ENCODE data around the gene RAB44. TPM values are rescaled to one million over a fixed set of nuclear protein-coding genes. Genes with fewer than 3 reads are reported as not detected.

The RAB44 gene
- total RNA-seq, 1 donor from 2014 or later = 0.05 TPM

DNA sequence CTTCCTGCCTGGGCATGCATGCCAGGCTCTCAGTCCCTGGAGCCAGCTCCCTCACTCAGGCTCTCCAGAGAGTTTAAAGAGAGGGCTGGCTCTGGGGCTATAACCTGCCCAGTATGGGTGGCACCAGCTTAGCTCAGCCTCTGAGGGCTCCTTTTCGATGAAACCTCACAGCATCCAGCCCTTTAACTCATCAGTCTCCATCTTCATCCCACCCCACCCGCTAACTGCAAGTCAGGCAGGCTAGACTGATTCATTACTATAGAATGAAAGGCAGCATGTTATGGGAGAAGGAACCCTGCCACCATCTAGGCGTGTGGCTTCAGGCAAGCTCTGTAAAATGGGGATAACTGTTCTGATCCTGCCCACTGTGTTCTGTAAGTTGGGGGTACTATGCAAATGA is 53.5 kb downstream of the RAB44 start:
- DNase-seq (ENCODE audit: low spot score) = no peak
- Mint-ChIP-seq H3K4me3 (no peak overlapping the region), H3K9me3 (peaks cover 19% of the 10 kb centered on the region), H3K27ac (peak overlapping the region; percentile 70), H3K4me1 (ENCODE audit: low read depth) (peaks cover 57% of the 10 kb centered on the region), H3K36me3 (ENCODE audit: low read depth) (peaks cover 8% of the 10 kb centered on the region), H3K27me3 (ENCODE audit: insufficient read depth) (no peaks in the 10 kb centered on the region)
- intact Hi-C loops (cut with micrococcal nuclease) = no loop called here

DNA sequence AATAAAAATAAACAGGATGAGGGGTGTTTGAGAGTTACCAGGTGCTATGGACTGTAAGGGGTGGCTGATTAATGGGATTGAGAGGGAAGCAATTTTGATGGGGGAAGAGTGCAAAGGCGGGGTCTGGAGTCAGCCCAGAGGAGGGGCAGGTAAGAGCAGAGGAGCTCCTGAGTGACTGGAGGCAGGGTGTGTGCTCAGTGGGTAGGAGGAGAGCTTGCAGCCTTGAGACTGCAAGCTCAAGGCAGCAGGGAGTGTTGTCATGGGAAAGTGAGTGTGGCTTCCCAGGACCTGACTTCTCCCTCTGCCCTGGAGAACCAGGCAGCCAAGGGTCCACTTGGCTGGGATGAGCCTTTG is 54.2 kb downstream of the RAB44 start:
- peaks cover 64% of the 10 kb centered on the region for H3K4me1 Mint-ChIP-seq (ENCODE audit: low read depth)
- H3K9me3 Mint-ChIP-seq = peaks cover 19% of the 10 kb centered on the region
- no peaks in the 10 kb centered on the region for H3K27me3 Mint-ChIP-seq (ENCODE audit: insufficient read depth)
- H3K36me3 Mint-ChIP-seq (ENCODE audit: low read depth) = peaks cover 8% of the 10 kb centered on the region
- no peak for DNase-seq (ENCODE audit: low spot score)
- H3K4me3 Mint-ChIP-seq = no peak overlapping the region
- peak overlapping the region; percentile 61 for H3K27ac Mint-ChIP-seq
- intact Hi-C loops (cut with micrococcal nuclease) = no loop called here

DNA sequence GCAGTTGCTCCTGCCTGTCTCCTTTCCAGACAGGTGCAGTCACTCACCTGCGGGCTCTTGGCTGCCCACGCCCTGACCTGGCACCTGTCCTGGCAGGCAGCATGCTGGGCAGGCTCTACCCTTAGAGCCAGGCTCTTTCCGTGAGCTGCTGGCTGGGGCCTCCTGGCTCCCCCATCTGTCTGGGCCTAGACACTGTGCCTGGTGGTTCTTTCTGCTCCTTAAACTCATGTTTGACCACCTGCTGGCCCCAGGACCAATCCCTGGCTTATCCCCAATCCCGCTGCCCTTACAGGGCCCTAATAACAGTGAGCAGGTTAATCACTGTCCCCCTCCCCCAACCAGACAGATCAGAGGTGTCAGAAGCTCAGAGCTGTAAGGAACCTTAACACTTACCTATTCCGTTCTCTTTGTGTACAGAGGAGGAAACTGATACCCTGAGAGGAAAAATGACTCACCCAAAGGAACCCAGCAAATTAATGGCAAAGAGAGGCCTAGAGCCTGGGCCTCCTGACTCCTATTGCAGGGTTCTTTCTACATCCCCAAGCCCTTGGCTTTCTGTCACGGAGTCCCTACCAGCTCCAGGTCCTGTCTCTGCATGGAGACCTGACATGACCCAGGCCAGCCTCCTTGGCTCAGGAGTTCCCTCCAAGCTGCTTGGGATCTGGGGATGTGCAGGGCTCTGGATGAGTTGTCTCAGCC is 54.7 kb downstream of the RAB44 start:
- DNase-seq (ENCODE audit: low spot score) = no peak
- Mint-ChIP-seq H3K4me3 (peak overlapping the region; percentile 37), H3K4me1 (ENCODE audit: low read depth) (peaks cover 69% of the 10 kb centered on the region), H3K27ac (peak overlapping the region; percentile 84), H3K27me3 (ENCODE audit: insufficient read depth) (no peaks in the 10 kb centered on the region), H3K9me3 (peaks cover 19% of the 10 kb centered on the region), H3K36me3 (ENCODE audit: low read depth) (peaks cover 8% of the 10 kb centered on the region)
- intact Hi-C loops (cut with micrococcal nuclease) = no loop called here

DNA sequence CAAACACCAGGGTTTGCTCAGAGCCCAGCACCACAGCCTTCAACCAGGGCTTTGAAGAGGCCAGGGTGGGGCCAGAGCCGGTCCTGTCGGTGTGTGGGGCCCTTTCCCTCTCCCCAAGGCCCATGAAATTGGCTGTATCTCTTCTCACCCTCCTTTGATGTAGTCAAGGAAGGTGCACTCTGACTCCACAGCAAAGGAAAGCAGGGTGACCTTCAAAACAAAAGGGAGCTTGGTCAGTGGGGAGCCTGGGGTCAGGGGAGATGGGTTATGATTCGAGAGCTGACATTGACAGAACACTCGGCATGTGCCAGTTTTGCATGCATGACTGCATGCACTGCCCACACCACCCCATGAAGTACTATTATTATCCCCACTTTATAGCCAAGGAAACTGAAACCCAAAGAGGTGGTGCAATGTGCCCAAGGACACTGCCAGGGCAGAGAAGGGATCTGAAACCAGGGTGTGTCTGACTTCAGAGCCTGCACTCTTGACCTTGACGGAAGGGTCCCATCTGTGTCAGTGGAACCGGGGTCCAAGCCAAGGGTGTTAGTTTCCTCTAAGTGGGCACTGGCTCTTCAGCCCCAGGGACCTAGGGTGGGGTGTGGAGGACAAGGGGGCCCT is 55.4 kb downstream of the RAB44 start:
- no peak for DNase-seq (ENCODE audit: low spot score)
- Mint-ChIP-seq H3K27me3 (ENCODE audit: insufficient read depth) (no peaks in the 10 kb centered on the region), H3K4me1 (ENCODE audit: low read depth) (peaks cover 74% of the 10 kb centered on the region), H3K4me3 (no peak overlapping the region), H3K9me3 (peaks cover 19% of the 10 kb centered on the region), H3K27ac (peak overlapping the region; percentile 61), H3K36me3 (ENCODE audit: low read depth) (peaks cover 8% of the 10 kb centered on the region)
- intact Hi-C loops (cut with micrococcal nuclease) = no loop called here

DNA sequence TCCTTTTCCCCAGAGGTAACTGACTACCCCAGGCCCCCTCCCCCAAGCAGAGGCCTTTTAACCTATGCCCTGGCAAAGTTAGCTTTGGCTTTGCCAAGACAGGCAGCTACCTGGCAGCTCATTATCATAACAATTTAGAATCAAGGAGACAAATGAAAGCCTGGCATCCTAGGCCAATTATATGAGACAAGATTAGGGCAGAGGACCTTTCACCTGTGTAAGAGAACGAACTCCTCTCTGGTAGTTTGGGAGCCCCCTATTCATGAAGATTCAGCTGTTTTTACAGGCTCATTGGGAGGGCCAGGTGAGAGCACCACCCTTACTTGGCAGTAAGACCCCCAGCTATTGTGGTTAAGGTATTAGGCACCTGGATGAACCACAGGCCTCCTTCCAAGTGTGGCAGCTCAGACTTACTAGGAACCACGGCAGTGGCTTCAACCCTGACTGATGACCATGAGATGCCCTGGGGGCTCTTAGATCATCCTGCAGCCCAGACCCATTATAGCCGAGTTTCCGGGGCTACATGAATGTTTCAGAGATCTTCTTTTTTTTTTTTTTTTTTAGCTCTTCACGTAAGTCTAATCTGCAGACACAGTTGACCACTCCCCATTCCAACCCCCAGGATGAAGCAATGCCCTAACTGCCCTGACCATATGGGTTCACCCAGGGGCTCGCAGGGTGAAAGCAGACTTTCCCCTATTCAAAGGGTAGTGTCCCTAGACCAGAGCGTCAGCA is 56.2 kb downstream of the RAB44 start:
- Mint-ChIP-seq H3K4me3 (no peak overlapping the region), H3K9me3 (peaks cover 13% of the 10 kb centered on the region), H3K36me3 (ENCODE audit: low read depth) (peaks cover 8% of the 10 kb centered on the region), H3K4me1 (ENCODE audit: low read depth) (peaks cover 80% of the 10 kb centered on the region), H3K27me3 (ENCODE audit: insufficient read depth) (no peaks in the 10 kb centered on the region), H3K27ac (peak overlapping the region; percentile 82)
- intact Hi-C loops (cut with micrococcal nuclease) = no loop called here
- no peak for DNase-seq (ENCODE audit: low spot score)

DNA sequence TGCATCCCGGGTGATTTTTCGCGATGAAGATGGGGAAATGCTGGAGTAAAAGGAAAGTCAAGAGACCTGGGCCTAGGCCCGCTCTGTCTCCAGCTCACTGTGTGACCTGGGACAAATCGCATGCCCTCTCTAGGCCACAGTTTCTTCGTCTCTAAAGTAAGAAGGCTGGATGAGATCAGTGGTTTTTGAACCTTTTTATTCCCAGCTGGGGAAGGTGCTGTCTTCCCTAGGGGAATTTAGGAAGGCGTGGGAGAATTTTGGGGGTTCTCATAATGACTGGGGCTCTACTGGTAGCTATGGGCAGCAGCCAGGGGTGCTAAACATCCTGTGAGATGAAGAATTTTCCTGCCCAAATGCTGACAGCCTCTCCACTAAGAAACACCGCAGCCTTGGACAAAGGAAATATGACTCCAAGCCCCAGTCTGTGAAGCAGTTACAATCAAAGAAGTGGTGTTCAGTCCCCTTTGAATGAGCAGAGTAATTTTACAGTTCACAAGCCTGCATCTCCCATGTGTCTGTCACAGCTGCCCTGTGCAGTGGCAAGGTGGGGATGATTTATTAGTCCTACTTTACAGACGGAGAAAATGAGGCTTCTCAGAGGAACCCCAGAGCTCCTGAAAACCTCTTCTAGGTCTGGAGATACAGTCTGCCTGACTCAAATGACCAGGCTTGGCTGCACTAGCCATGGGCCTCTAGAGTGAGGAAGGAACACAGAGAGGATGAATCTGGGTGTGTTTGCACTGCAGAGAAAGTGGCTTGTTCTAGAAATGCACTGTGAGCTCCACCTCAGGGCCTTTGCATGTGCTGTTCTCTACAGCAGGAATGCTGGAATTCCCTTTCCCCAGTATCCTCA is 57.2 kb downstream of the RAB44 start:
- no peaks in the 10 kb centered on the region for H3K27me3 Mint-ChIP-seq (ENCODE audit: insufficient read depth)
- H3K27ac Mint-ChIP-seq = peak overlapping the region; percentile 88
- H3K4me1 Mint-ChIP-seq (ENCODE audit: low read depth) = peaks cover 87% of the 10 kb centered on the region
- peaks cover 4% of the 10 kb centered on the region for H3K36me3 Mint-ChIP-seq (ENCODE audit: low read depth)
- DNase-seq (ENCODE audit: low spot score) = no peak
- intact Hi-C loops (cut with micrococcal nuclease) = loop anchor here (1.0 to 5.0 kb wide), 12 partner anchors 14 to 452 kb away; partner anchors contain the start of genes KCTD20, PIM1, PXT1 and STK38
- H3K4me3 Mint-ChIP-seq = peak overlapping the region; percentile 76
- peaks cover 4% of the 10 kb centered on the region for H3K9me3 Mint-ChIP-seq

GRCh38 chr6:36755435-36756348 is 58.1 kb downstream of the RAB44 start:
- H3K4me3 Mint-ChIP-seq = peak overlapping the region; percentile 76
- H3K4me1 Mint-ChIP-seq (ENCODE audit: low read depth) = peaks cover 84% of the 10 kb centered on the region
- DNase-seq (ENCODE audit: low spot score) = peak; percentile 81
- H3K27me3 Mint-ChIP-seq (ENCODE audit: insufficient read depth) = no peaks in the 10 kb centered on the region
- H3K9me3 Mint-ChIP-seq = no peaks in the 10 kb centered on the region
- H3K36me3 Mint-ChIP-seq (ENCODE audit: low read depth) = peaks cover 4% of the 10 kb centered on the region
- H3K27ac Mint-ChIP-seq = peak overlapping the region; percentile 88
- intact Hi-C loops (cut with micrococcal nuclease) = loop anchor here (1.0 to 5.0 kb wide), 12 partner anchors 14 to 452 kb away; partner anchors contain the start of genes KCTD20, PIM1, PXT1 and STK38

GRCh38 chr6:36756786-36757185 is 59.2 kb downstream of the RAB44 start:
- Mint-ChIP-seq H3K27me3 (ENCODE audit: insufficient read depth) (no peaks in the 10 kb centered on the region), H3K4me3 (peak overlapping the region; percentile 20), H3K27ac (peak overlapping the region; percentile 88), H3K4me1 (ENCODE audit: low read depth) (peaks cover 73% of the 10 kb centered on the region), H3K36me3 (ENCODE audit: low read depth) (peaks cover 4% of the 10 kb centered on the region), H3K9me3 (no peaks in the 10 kb centered on the region)
- intact Hi-C loops (cut with micrococcal nuclease) = loop anchor here (5.0 kb wide), 5 partner anchors 209 to 451 kb away; partner anchors contain the start of genes KCTD20, PIM1, PXT1 and STK38
- DNase-seq (ENCODE audit: low spot score) = no peak

GRCh38 chr6:36757206-36757605 is 59.6 kb downstream of the RAB44 start:
- no peaks in the 10 kb centered on the region for H3K27me3 Mint-ChIP-seq (ENCODE audit: insufficient read depth)
- peak overlapping the region; percentile 20 for H3K4me3 Mint-ChIP-seq
- intact Hi-C loops (cut with micrococcal nuclease) = loop anchor here (5.0 kb wide), 5 partner anchors 210 to 450 kb away; partner anchors contain the start of genes KCTD20, PIM1, PXT1 and STK38
- no peaks in the 10 kb centered on the region for H3K9me3 Mint-ChIP-seq
- peaks cover 69% of the 10 kb centered on the region for H3K4me1 Mint-ChIP-seq (ENCODE audit: low read depth)
- DNase-seq (ENCODE audit: low spot score) = peak; percentile 14
- peak overlapping the region; percentile 11 for H3K27ac Mint-ChIP-seq
- peaks cover 4% of the 10 kb centered on the region for H3K36me3 Mint-ChIP-seq (ENCODE audit: low read depth)

DNA sequence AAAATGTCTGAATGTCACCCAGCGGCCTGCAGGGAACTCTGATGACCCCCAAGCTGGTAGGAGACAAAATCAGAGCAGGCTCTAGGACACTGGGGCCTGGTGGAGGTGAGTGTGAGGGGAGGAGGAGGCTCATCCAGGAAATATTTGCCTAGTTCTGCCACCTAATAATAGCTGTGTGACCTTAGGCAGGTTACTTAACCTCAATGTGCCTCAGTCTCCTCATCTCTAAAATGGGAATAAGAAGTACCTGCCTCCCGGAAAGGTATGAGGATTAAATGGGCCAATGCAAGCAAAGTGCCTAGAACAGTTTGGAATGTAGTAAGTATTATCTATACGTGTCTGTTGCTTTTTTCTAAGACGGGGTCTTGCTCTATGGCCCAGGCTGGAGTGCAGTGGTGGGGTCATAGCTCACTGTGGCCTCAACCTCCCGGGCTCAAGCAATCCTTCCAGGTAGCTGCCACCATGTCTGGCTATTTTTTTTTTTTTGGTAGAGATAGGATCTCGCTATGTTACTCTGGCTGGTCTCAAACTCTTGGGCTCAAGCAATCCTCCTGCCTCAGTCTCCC is 60.4 kb downstream of the RAB44 start:
- H3K27ac Mint-ChIP-seq = no peak overlapping the region
- H3K36me3 Mint-ChIP-seq (ENCODE audit: low read depth) = peaks cover 4% of the 10 kb centered on the region
- H3K27me3 Mint-ChIP-seq (ENCODE audit: insufficient read depth) = no peaks in the 10 kb centered on the region
- no peak overlapping the region for H3K4me3 Mint-ChIP-seq
- no peaks in the 10 kb centered on the region for H3K9me3 Mint-ChIP-seq
- H3K4me1 Mint-ChIP-seq (ENCODE audit: low read depth) = peaks cover 61% of the 10 kb centered on the region
- intact Hi-C loops (cut with micrococcal nuclease) = loop anchor here (5.0 kb wide), 5 partner anchors 211 to 449 kb away; partner anchors contain the start of genes KCTD20, PIM1, PXT1 and STK38
- no peak for DNase-seq (ENCODE audit: low spot score)

DNA sequence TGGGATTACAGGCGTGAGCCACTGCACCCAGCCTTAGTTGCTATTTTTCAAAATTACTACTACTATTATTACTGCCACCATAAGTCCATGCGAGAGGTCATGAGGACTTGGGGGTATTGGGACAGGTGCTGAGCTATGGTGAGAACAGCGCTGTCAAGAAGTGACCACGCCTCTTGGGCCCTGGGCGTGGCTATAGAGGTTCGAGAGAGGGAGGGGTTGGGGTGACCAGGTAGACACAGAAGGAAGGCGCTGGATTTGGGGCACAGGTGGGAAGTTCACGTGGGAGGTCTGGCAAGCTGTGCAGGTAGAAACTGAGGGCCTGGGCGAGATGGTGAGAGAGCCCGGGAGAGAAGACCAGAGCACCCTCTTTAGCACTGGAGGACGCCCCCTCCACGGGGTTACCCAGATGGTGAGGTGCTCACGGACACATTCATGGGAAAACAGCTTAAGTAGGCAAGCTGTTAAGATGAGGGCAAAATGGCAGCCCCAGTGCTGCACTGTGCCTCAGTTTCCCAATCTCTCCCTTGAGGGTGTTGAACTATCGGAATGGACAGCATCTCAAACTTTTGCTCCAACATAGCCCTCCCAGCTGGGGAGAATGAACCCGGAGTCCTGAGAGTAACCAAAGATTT is 61.0 kb downstream of the RAB44 start:
- H3K4me3 Mint-ChIP-seq = no peak overlapping the region
- H3K36me3 Mint-ChIP-seq (ENCODE audit: low read depth) = peaks cover 4% of the 10 kb centered on the region
- H3K9me3 Mint-ChIP-seq = no peaks in the 10 kb centered on the region
- H3K27ac Mint-ChIP-seq = no peak overlapping the region
- H3K27me3 Mint-ChIP-seq (ENCODE audit: insufficient read depth) = no peaks in the 10 kb centered on the region
- DNase-seq (ENCODE audit: low spot score) = no peak
- intact Hi-C loops (cut with micrococcal nuclease) = loop anchor here (1.0 to 5.0 kb wide), 11 partner anchors 23 to 449 kb away; partner anchors contain the start of genes KCTD20, PIM1, PXT1 and STK38
- peaks cover 55% of the 10 kb centered on the region for H3K4me1 Mint-ChIP-seq (ENCODE audit: low read depth)

Measured in activated T-helper 1 cell treated with anti-CD3 and anti-CD28 coated beads, Interleukin-12 subunit alpha, Interleukin-12 subunit beta, Interleukin-2, Interleukin-4 antibody, amounts not matched to agents 30 ng/mL and 10 ng/mL and 1 ng/mL, durations not matched to agents 14 hours and 24 hours and 36 hours (primary cell).